Lung (tissue), 12 donors: Measurements from ENCODE around the gene IGFALS. TPM values are rescaled to one million over a fixed set of nuclear protein-coding genes. Genes with fewer than 3 reads are reported as not detected.

ENCODE experiments used
- ATAC-seq: fragments of 200-7000 bp; cut with Tn5 transposase; one replicate; pipeline ENCODE4 v1.9.1; 2020; ENCODE audit warnings: moderate number of reproducible peaks; ENCODE audit not compliant: insufficient read depth, low FRiP score
- DNase-seq, 3 donors: peaks; one replicate each; pipeline ENCODE4 v3.0.0-alpha.2; 2013 to 2017
- H3K27ac ChIP-seq, 2 donors: one replicate each; pipeline ENCODE4 v1.5.1; 2013; ENCODE audit warnings: mild to moderate bottlenecking in 2 of 2, moderate library complexity in 2 of 2, control low read depth in 1 of 2, inconsistent platforms in 1 of 2, low read depth in 1 of 2, low read length in 1 of 2
- H3K27me3 ChIP-seq, 3 donors: one replicate each; pipeline ENCODE4 v1.5.1; 2013; ENCODE audit warnings: low read length in 2 of 3; ENCODE audit not compliant: control insufficient read depth in 3 of 3, insufficient read depth in 3 of 3
- H3K36me3 ChIP-seq, 4 donors: one replicate each; pipeline ENCODE4 v1.5.1; 2013; ENCODE audit warnings: low read length in 4 of 4, mild to moderate bottlenecking in 1 of 4, moderate library complexity in 1 of 4; ENCODE audit not compliant: control insufficient read depth in 4 of 4, insufficient read depth in 4 of 4
- H3K4me1 ChIP-seq, 5 donors: one replicate each; pipeline ENCODE4 v1.5.1; 2013; ENCODE audit warnings: low read length in 5 of 5, mild to moderate bottlenecking in 2 of 5, moderate library complexity in 1 of 5; ENCODE audit not compliant: control insufficient read depth in 5 of 5, insufficient read depth in 5 of 5
- H3K4me3 ChIP-seq: one replicate; pipeline ENCODE4 v1.5.1; 2013; ENCODE audit warnings: mild to moderate bottlenecking, control low read depth, moderate library complexity
- H3K9ac ChIP-seq, 2 donors: one replicate each; pipeline ENCODE4 v1.5.1; 2013; ENCODE audit warnings: low read length in 2 of 2, control low read depth in 1 of 2; ENCODE audit not compliant: insufficient read depth in 1 of 2
- H3K9me3 ChIP-seq, 4 donors: one replicate each; pipeline ENCODE4 v1.5.1; 2013; ENCODE audit warnings: low read length in 3 of 4, mild to moderate bottlenecking in 1 of 4, moderate library complexity in 1 of 4; ENCODE audit not compliant: control insufficient read depth in 4 of 4, insufficient read depth in 3 of 4
- WGBS, 2 donors: extraction: QIAGEN DNeasy Blood & Tissue Kit; methylation state at CpG; one replicate each; pipeline ENCODE4 v1.1.7; 2013; 5-methylcytosine and 5-hydroxymethylcytosine counted together
- polyA plus RNA-seq, 2 donors: library from polyadenylated mRNA; stranded (reverse); fragments of 200-250 nt; gene quantifications; one replicate each; pipeline ENCODE4 v1.2.1, GENCODE V29; 2013
- total RNA-seq, 2 donors: library from RNA; depleted of rRNA in 1 of 2; stranded (reverse); fragments of >200 nt in 1 of 2; gene quantifications; one replicate each; pipeline ENCODE4 v1.2.1, GENCODE V29; 2014 to 2021
- TF ChIP-seq, protein P1 (sequence below): IDR thresholded peaks from 2 replicates; pipeline ENCODE4 v1.5.1; 2012; ENCODE audit warnings: mild to moderate bottlenecking; ENCODE audit errors: control extremely low read depth, extremely low read depth
- donor health status: control.
- donor health status: control.
- donor health status: Bipolar disorder and iron deficiency.
- donor health status: healthy.
- donor health status: DM: yes; HTN: yes; CAD: no.

Gene IGFALS
- total and polyA plus RNA-seq, 4 donors, result 1.2 to 4.4 (median 1.5) TPM

- Histone ChIP-seq H3K4me1 (peaks cover 0 to 9% (median 3%) of the 10 kb centered on the region in 5 donors), H3K9me3 (no peaks in the 10 kb centered on the region), H3K4me3 (no peak overlapping the region), H3K27ac (no peak overlapping the region), H3K36me3 (peaks cover 0 to 53% (median 0%) of the 10 kb centered on the region in 4 donors), H3K27me3 (no peaks in the 10 kb centered on the region), H3K9ac (no peak overlapping the region)
- ATAC-seq (no peak), DNase-seq (peak in 1 of 3 donors; percentile 11)
- TF ChIP-seq, protein P1, sequence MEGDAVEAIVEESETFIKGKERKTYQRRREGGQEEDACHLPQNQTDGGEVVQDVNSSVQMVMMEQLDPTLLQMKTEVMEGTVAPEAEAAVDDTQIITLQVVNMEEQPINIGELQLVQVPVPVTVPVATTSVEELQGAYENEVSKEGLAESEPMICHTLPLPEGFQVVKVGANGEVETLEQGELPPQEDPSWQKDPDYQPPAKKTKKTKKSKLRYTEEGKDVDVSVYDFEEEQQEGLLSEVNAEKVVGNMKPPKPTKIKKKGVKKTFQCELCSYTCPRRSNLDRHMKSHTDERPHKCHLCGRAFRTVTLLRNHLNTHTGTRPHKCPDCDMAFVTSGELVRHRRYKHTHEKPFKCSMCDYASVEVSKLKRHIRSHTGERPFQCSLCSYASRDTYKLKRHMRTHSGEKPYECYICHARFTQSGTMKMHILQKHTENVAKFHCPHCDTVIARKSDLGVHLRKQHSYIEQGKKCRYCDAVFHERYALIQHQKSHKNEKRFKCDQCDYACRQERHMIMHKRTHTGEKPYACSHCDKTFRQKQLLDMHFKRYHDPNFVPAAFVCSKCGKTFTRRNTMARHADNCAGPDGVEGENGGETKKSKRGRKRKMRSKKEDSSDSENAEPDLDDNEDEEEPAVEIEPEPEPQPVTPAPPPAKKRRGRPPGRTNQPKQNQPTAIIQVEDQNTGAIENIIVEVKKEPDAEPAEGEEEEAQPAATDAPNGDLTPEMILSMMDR, result no peak
- WGBS, 2 donors, result 90% methylated on average over 50 to 51 of the region's 51 CpGs
Observed at GRCh38 chr16:1786242-1787055, 7.1 kb downstream of the IGFALS start.

- ATAC-seq (no peak), DNase-seq (no peak)
- no peaks in the 10 kb centered on the region for H3K9me3 ChIP-seq
- H3K27me3 ChIP-seq, result no peaks in the 10 kb centered on the region
- TF ChIP-seq, protein P1, result no peak
- peaks cover 0 to 47% (median 2%) of the 10 kb centered on the region in 4 donors for H3K36me3 ChIP-seq
- H3K4me3 ChIP-seq, result no peak overlapping the region
- H3K4me1 ChIP-seq, result peaks cover 0 to 14% (median 6%) of the 10 kb centered on the region in 5 donors
- WGBS, 2 donors, result 92 to 93% methylated on average over 14 of the region's 14 CpGs
- H3K9ac ChIP-seq, result no peak overlapping the region
- no peak overlapping the region for H3K27ac ChIP-seq
Observed at GRCh38 chr16:1785846-1786170, 7.7 kb downstream of the IGFALS start.

DNA sequence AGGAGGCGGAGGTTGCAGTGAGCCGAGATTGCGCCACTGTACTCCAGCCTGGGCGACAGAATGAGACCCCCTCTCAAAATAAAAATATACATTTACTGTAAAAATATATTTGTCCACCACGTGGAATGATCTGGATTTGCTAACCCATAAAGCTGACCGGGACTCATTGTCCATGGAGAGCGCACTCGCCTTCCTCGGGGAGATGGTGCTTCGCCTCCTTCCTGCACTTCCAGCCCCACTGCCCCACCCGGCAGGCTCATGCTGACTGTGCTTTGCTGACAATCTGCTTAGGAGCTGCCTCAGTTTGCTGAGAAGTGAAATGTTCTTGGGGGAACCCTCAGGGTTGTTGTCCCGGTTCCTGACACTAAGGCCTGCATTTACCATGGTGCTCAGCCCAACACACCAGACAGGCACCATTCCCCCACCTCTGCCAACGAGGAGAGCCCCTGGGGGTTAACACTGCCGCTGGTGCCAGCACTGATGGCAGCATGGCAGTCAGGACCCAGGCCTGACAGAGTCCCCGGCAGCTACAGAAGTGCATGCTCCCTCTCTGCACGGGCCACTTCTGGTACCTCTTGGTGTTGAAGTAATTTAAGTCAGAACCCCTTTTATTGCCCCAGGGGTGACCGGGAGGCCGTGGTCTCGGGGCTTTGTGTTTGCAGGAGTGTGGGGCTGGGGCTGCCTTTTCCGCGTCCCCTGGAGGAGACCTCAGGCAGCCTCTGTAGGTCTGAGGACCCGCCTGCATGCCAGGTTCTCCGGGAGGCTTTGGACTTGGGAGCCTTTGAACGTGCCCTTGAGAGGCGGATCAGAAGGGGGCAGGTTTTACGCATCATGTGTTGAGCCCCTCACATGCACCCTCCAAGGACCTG, 8.3 kb downstream of the IGFALS start:
- H3K9me3 ChIP-seq, result no peaks in the 10 kb centered on the region
- H3K9ac ChIP-seq, result no peak overlapping the region
- peaks cover 0 to 14% (median 6%) of the 10 kb centered on the region in 5 donors for H3K4me1 ChIP-seq
- no peaks in the 10 kb centered on the region for H3K27me3 ChIP-seq
- peaks cover 0 to 43% (median 4%) of the 10 kb centered on the region in 4 donors for H3K36me3 ChIP-seq
- WGBS, 2 donors, result 93 to 95% methylated on average over 26 of the region's 26 CpGs
- DNase-seq, result peak in 1 of 3 donors; percentile 11
- no peak overlapping the region for H3K4me3 ChIP-seq
- ATAC-seq, result no peak
- TF ChIP-seq, protein P1, result no peak
- no peak overlapping the region for H3K27ac ChIP-seq
